KOPT-K1 (cell line): ENCODE data around the gene MTMR6.

Experiments used
- H3K27ac ChIP-seq: fragments of 200-600 bp; sonication (generic); 2 replicates; pipeline ENCODE4 v1.5.1; 2016; ENCODE audit warnings: antibody characterized with exemption, mild to moderate bottlenecking, low read depth, low read length; ENCODE audit not compliant: poor library complexity, severe bottlenecking
- H3K36me3 ChIP-seq: fragments of 200-600 bp; sonication (generic); 2 replicates; pipeline ENCODE4 v1.5.1; 2017; ENCODE audit warnings: antibody characterized with exemption, mild to moderate bottlenecking, low read length, moderate library complexity; ENCODE audit not compliant: insufficient read depth
- H3K9me3 ChIP-seq: fragments of 200-600 bp; sonication (generic); 2 replicates; pipeline ENCODE4 v1.5.1; 2017; ENCODE audit warnings: antibody characterized with exemption, low read length, mild to moderate bottlenecking; ENCODE audit not compliant: insufficient read depth, poor library complexity, severe bottlenecking

Gene MTMR6

DNA sequence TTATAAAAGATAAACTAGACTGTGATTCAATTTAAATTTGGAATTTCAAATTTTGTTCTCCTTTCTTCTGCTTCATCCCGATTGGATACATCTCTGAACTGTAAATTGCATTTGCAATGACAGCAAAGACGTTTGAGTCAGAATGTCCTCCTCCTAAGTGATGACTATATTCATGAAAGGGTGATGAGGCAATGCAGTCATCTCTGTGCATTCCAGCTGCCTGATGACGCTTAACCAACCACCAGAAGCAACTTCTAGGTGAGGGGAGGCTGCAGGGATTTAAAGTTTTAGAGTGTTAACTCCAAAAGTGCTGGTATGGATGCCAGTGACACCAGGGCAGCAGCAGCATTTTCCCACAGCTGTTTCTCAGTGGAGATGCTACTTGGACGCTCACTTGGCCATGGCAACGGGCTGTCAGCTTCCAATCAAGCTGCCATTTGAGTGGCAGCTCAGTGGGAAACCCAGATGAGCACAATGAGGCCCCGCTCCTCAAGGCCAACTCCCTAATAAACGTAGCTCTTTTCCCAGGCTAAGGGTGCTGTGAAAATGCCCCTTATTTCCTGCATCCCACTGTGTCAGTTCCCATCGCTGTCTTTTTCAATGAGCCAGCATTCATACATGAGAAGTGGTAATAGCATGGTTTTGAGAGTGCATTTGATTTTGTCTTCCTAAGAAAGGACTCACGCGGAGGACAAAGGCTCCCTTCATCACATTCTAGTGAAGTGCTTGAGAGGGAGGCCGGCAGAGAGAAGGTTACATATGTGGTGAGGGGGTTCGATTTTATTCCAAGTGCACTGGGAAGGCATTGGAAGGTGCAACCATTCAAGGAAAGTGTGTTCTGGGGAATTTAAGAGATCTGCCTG is 70.0 kb downstream of the MTMR6 start:
- H3K27ac ChIP-seq = no peak overlapping the region
- H3K36me3 ChIP-seq = no peaks in the 10 kb centered on the region
- H3K9me3 ChIP-seq = no peaks in the 10 kb centered on the region

DNA sequence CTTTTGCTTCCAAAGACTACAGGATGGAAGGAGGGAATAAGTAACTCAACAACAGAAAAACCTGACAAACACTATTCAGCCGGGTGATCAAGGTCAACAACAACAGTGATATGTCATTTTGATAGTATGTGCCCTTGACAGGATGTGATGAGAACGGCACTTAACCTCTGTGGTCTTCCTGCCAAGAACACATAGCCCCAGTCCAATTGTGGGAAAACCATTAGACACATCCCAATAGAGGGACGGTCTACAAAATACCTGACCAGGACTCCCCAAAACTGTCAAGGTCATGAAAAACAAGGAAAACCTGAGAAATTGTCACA is 72.1 kb downstream of the MTMR6 start:
- no peaks in the 10 kb centered on the region for H3K36me3 ChIP-seq
- no peaks in the 10 kb centered on the region for H3K9me3 ChIP-seq
- no peak overlapping the region for H3K27ac ChIP-seq

DNA sequence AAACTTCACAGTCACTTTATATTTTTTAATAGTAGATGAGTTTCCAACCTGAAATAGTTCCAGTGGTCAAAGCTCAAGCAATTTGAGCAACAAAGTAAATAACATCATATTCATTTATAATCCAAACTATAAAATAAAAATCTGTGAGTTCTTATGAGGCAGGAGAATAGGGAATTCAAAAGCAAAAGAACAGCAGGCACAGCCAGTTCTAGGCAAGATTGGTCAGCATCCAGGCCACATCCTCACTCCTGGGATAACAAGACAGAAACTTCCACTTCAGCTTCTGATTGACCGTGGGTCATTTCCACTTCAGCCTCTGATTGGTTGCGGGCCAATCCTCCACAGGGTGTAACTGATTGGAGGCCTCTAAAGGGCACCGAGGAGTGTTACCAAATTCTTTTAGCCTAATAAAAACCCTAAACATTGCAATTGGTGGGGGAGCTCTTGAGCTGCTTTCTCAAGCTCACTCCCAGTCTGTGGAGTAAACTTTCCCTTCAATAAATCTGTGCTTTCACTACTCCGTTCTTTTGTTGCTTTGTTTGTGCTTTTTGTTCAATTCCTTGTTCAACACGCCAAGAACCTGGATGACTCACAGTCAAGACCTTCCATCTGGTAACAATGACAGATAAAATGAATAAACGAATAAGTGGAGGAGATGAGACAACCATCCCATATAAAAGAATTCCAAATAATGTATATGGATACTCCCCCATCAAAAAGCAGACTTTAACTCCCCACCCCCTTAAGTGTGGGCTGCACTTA is 72.6 kb downstream of the MTMR6 start:
- H3K36me3 ChIP-seq = no peaks in the 10 kb centered on the region

DNA sequence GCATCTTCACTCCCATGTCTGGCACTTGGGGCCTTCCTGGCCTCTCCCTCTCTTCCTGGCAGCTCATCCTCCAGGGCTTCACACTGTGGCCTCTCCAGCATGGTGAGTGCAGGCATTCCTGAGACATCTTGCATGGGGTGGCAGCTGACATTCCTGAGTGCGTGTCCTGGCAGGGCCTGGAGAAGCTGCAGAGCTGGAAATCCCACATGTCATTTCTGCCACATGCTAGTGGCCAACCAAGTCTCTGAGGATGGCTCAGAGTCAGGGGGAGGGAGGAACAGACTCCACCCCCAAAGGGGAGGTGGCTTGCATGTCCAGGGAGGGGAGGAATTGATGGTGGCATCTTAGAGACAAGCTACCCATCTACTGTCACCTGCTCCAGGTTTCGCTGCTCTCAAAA is 73.6 kb downstream of the MTMR6 start:
- no peak overlapping the region for H3K27ac ChIP-seq
- no peaks in the 10 kb centered on the region for H3K36me3 ChIP-seq
- H3K9me3 ChIP-seq = no peaks in the 10 kb centered on the region

More for the DNA sequence above, 72.6 kb downstream of the MTMR6 start:
- H3K9me3 ChIP-seq = no peaks in the 10 kb centered on the region
- H3K27ac ChIP-seq = no peak overlapping the region

DNA sequence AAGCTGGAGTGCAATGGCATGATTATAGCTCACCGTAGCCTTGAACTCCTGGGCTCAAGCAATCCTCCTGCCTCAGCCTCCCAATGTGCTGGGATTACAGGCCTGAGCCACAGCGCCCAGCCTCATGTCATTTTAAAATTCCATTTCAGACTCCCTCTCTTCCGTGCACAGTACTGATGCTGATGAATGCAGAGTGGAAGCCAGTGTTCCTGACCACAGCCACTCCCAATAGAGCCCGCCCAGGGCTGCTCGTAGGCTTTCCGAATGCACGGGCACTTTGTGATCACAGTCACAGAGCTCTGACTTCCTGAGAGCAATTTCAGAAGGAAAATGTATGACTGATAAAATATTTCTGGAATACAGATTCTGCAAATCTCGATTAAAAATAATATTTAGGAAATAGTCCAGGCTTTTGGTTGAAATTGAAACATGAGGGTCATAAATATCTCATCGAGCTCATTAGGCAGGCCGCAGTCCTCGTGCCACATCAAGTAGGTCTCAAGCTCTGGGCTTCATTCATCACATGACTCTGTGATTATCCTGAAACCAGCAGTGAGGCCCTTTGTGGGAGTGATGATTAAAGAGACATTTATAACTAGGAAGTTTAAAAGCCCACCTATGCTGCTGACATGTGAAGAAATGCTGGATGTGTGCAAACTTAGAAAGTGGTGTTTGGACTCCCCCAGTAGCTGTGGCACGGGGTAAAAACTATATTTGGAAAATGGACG is 76.3 kb downstream of the MTMR6 start:
- no peaks in the 10 kb centered on the region for H3K9me3 ChIP-seq
- no peak overlapping the region for H3K27ac ChIP-seq
- no peaks in the 10 kb centered on the region for H3K36me3 ChIP-seq

DNA sequence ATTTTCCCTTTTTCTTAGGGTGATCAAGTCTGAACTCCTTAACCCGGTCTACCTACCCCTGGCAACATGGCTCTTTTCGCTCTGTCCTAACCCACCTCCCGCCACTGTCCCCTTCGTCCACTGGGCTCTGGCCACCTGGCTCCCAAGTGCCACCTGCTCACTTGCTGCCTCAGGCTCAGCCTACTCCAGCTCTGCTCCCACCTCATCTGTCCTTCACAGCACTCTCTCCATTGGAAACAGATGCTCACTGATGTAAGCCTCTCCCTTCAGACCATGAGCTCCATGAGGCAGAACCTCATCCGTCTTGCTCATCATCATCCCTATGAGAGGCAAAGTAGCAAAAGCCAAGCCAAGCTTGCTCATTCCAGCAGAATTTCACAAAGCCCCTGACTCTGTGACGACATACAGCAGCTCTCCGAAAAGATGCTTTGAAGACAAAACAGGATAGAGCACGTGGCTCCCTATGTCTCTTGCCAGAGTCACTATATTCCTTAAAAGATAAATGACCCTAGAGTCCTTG is 79.9 kb downstream of the MTMR6 start:
- Histone ChIP-seq H3K36me3 (no peaks in the 10 kb centered on the region), H3K9me3 (no peaks in the 10 kb centered on the region), H3K27ac (no peak overlapping the region)

DNA sequence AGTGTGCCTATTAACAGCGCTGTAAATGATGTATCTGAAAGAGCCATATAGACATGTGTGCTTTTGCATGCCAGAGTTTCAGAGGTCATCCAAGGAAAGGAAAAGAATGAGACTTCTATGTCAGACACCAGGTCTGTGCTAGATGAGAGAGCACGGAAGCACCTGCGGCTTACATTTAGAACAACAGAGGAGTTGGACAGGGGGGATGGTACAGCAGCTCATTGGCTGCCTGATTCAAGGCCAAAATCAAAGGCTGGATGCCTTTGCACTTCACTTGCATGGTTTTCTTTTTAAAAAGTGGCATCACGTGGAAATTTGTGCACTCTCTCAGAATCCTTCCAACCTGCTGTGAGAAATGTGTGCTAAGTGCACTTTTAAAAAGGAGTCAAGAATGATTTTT is 82.4 kb downstream of the MTMR6 start:
- Histone ChIP-seq H3K36me3 (no peaks in the 10 kb centered on the region), H3K27ac (peak overlapping the region; percentile 57), H3K9me3 (no peaks in the 10 kb centered on the region)

DNA sequence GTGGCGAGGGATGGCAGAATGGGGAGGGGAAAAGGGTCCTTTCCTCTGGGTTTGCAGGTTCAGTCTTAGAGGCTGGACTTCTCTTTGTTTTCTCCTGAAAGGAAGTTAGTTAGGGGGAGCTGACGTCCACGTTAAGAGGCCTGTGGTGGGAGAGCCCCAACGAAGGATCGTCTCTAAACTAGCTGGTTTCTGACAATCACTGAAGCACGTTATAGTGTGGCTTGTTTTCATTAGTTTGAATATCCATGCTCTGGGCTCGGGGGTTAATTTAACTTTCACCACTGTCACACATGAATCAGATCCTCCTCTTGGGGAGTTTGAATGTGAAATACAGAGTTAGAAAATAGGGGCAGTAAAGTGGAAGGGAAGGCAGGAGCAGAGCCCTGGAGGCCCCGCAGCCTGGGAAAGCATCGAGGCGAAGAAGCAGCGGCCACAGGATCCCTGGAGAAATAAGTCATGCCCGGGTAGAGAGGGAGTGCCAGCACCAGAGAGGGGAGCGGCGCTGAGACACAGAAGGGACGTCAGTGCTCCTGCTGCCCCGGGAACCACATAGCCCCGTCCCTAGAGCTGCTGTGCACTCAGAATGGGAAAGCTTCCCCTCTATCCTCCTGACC is 84.1 kb downstream of the MTMR6 start:
- Histone ChIP-seq H3K27ac (no peak overlapping the region), H3K36me3 (no peaks in the 10 kb centered on the region), H3K9me3 (no peaks in the 10 kb centered on the region)

DNA sequence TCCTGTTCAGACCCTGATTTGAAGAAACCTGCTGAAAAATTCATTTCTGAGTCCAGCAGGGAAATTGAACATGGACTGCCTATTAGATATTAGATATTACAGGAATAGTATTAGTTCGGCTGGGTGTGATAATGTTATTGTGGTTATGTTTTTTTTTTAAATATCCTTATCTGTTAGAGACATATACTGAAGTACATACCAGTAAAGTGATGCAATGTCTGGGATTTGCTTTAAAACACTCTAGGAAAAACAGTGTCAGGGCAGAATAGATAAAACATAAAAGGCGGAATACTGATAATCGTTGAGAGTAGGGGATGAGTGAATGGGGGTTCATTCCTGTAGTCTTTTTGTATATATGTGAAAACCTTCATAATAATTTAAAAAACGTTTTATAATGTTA is 86.5 kb downstream of the MTMR6 start:
- H3K36me3 ChIP-seq = no peaks in the 10 kb centered on the region
- no peaks in the 10 kb centered on the region for H3K9me3 ChIP-seq
- H3K27ac ChIP-seq = no peak overlapping the region

DNA sequence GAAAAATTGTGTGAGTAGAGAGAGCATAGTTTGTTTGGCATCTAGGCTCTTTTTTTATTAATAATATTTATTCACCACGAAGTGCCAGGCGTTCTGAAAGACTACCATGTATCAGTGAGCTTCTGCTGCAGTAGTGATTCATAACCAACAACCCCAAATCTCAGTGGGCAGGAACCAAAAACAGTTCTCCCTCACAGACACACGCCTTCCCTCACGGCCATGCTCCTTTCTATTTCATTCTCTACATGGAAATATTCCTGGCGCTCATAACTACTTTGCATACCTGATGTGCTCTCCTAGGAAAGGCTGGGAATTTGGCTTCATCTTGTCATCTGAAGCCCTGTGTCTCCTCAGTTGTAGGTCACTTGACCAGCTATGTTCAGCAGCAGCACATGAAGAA is 88.6 kb downstream of the MTMR6 start:
- H3K9me3 ChIP-seq = no peaks in the 10 kb centered on the region
- no peak overlapping the region for H3K27ac ChIP-seq
- no peaks in the 10 kb centered on the region for H3K36me3 ChIP-seq

DNA sequence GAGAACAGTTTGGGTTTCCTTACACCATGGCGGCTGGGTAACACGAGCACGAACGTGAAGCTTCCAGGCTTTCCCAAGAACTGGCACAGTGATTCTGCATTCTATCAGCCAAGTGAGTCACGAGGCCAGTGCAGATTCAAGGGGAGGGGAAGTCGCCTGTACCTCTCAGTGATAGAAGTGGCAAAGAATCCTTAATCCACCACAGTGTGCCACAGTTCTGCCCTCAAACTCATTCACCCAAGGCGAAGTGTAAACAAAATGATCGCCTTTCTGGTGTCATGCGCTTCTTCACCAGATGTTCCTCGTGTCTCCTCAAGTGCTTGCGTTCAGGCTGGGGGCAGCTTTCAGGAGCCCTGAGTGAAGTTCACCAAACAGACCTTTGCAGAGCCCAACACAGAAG is 90.3 kb downstream of the MTMR6 start:
- no peaks in the 10 kb centered on the region for H3K36me3 ChIP-seq
- H3K9me3 ChIP-seq = no peaks in the 10 kb centered on the region
- no peak overlapping the region for H3K27ac ChIP-seq
